LNCAP (cell line): ENCODE results near the gene SZRD1.

Source experiments
- TF ChIP-seq, protein P1 (sequence below): fragments of 450-650 bp; IDR thresholded peaks from 2 replicates; pipeline ENCODE4 v1.5.1; 2017; ENCODE audit warnings: mild to moderate bottlenecking

The SZRD1 gene

DNA sequence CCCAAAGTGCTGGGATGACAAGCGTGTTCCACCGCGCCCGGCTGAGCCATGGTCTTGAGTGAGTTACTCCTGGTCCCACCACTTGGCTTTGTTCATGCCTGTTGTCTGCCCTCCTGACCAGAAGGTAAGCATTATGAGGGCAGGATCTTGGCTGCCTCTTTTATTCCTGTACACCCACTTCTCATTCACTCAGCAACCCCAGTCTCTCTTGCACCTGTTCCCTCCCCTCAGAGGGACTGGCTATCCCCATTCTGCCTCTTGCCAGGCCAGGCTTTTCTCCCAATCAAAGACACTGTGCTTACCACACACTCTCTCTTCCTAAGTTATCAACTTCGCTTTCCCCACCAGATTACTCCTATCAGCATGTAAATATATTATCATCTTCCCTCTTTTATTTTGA lies 43.8 kb downstream of the SZRD1 start:
- TF ChIP-seq, protein P1, sequence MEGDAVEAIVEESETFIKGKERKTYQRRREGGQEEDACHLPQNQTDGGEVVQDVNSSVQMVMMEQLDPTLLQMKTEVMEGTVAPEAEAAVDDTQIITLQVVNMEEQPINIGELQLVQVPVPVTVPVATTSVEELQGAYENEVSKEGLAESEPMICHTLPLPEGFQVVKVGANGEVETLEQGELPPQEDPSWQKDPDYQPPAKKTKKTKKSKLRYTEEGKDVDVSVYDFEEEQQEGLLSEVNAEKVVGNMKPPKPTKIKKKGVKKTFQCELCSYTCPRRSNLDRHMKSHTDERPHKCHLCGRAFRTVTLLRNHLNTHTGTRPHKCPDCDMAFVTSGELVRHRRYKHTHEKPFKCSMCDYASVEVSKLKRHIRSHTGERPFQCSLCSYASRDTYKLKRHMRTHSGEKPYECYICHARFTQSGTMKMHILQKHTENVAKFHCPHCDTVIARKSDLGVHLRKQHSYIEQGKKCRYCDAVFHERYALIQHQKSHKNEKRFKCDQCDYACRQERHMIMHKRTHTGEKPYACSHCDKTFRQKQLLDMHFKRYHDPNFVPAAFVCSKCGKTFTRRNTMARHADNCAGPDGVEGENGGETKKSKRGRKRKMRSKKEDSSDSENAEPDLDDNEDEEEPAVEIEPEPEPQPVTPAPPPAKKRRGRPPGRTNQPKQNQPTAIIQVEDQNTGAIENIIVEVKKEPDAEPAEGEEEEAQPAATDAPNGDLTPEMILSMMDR, result no peak

GRCh38 chr1:16413191-16413590 lies 46.1 kb downstream of the SZRD1 start:
- TF ChIP-seq, protein P1, result no peak

GRCh38 chr1:16418823-16419425 lies 51.9 kb downstream of the SZRD1 start:
- TF ChIP-seq, protein P1, result no peak

DNA sequence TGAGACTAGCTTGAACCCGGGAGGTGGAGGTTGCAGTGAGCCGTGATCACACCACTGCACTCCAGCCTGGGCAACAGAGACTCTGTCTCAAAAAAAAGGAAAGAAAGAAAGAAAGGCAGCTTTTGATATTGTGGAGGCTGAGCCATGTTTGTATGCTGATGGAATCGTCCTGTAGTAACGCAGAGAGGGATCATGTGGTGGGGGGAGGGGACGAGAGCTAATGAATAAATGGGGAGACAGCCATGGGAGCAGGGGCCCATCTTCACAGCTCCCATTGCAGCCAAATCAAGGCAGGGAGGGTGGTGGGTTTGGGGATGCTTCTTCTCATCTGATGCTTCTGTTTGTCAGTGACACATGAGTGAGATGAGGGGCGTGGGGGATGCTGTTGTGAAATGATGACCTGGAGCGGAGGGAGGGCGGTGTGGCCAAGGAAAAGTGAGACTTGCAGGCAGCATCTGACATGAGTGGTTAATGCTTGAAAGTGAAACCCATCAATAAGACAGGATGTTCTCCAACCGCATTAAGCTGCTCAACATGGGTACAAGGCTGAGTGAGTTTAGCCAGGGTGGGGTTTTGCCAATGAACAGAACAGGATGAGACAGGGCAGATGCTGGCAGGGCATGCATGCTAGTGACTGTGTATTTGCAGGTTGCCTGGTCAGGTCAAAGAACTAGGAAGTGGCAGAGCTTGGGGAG lies 53.5 kb downstream of the SZRD1 start:
- TF ChIP-seq, protein P1, result no peak

GRCh38 chr1:16421201-16421600 lies 54.2 kb downstream of the SZRD1 start:
- TF ChIP-seq, protein P1, result no peak

DNA sequence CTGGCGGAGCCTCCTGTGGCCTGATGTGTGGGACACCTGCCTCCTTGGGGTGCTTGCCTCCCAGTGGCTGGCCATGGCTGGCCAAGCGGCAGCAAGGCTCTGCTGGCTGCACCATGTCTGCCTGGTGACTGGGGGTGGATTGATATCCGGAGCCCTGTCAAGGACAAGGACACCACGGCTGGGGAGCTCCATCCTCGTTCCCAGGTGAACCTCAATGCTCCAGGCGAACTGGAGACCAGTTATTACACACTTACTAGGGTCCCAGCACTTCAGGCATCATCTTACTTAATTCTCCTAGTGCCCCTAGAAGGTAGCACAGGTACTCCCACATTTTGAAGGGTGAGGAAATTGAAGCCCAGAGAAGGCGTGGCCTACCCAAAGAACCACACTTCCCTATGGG lies 55.0 kb downstream of the SZRD1 start:
- TF ChIP-seq, protein P1, result no peak

DNA sequence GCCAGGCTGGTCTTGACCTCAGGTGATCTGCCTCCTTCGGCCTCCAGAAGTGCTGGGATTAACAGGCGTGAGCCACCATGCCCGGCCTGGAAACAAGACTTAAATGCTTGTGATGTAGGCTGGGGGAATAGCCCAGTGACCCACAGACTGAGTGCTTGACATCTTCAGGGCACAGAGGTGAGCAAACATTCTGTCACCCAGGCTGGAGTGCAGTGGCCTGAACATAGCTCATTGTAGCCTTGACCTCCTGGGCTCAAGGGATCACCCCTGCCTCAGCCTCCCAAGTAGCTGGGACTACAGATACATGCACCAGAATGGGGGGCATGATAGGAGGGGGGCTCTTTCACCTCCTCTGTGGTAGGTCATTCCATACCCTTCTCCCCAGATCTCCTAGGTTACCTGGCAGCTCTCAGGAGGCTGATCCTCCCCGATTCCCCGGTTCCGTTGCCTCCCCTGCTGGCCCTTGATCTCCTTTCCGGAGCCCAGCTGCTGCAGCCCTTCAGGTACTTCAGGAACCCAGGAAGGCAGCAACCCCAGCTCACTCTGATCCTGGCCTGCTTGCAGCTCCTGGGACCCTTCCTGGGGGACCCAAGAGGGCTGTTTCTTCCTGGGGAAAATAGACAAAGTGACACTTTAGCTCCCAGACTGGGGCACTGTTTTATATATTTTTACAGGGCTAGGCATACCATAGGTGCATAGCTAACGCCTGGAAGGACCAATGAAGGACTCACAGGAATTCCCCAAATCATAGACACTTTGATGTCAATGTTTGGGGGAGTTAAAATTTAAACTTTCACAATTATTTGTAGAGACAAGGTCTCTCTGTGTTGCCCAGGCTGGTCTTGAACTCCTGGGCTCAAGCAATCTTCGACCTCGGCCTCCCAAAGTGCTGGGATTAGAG lies 58.3 kb downstream of the SZRD1 start:
- TF ChIP-seq, protein P1, result no peak
